Sigmoid colon (tissue), 4 donors: ENCODE data around the gene KANK4.

ENCODE experiments used
- EP300 ChIP-seq, 4 donors: sonication (generic); formaldehyde crosslinking; IDR thresholded peaks; one replicate each; pipeline ENCODE4 v1.6.1; 2017; ENCODE audit warnings: antibody characterized with exemption in 4 of 4
- POLR2A ChIP-seq, 2 donors: fragments of 450-650 bp; IDR thresholded peaks; one replicate each; pipeline ENCODE4 v1.6.1; 2016; ENCODE audit warnings: antibody characterized with exemption in 2 of 2, mild to moderate bottlenecking in 2 of 2, moderate library complexity in 2 of 2
- POLR2AphosphoS5 ChIP-seq, 4 donors: sonication (generic); formaldehyde crosslinking; IDR thresholded peaks; one replicate each; pipeline ENCODE4 v1.6.1; 2017; ENCODE audit warnings: antibody characterized with exemption in 4 of 4
- TF ChIP-seq, protein P1 (sequence below), 4 experiments: fragments of 450-650 bp in 3 of 4; fragments of 200-600 bp in 1 of 4; IDR thresholded peaks; one replicate each; pipeline ENCODE4 v1.5.1; 2016 to 2019; ENCODE audit warnings: antibody characterized with exemption in 4 of 4, mild to moderate bottlenecking in 3 of 4, moderate library complexity in 2 of 4

DNA sequence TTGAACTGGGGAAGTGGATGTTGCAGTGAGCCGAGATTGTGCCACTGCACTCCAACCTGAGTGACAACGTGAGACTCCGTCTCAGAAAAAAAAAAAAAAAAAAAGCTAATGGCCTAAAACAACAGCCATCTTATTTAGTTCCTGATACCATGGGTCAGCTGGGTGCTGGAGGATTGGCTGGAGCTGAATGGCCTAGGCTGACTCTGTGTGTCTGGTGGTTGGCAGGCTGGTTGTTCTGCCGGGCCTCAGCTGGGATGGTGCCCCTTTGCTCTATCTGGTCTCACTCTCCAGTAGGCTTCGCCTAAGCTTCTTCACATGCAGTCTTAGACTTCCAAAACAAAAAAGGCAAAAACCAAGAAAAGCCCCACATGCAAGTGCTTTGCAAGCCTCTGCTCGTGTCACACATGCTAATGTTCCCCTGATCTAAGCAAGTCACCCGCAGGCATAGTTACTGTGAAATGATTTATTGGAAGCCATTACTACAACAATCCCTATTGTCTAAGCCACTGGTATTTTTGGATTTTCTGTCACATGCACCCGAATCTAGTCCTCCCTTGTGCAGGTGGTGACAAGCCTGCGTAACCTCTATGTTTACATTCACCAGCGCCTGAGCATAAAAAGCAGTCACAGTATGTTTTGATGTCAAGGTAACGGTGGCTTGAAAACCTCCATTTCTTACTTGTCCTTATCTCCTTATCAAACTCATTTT is 39.6 kb upstream of the KANK4 start:
- TF ChIP-seq, protein P1, sequence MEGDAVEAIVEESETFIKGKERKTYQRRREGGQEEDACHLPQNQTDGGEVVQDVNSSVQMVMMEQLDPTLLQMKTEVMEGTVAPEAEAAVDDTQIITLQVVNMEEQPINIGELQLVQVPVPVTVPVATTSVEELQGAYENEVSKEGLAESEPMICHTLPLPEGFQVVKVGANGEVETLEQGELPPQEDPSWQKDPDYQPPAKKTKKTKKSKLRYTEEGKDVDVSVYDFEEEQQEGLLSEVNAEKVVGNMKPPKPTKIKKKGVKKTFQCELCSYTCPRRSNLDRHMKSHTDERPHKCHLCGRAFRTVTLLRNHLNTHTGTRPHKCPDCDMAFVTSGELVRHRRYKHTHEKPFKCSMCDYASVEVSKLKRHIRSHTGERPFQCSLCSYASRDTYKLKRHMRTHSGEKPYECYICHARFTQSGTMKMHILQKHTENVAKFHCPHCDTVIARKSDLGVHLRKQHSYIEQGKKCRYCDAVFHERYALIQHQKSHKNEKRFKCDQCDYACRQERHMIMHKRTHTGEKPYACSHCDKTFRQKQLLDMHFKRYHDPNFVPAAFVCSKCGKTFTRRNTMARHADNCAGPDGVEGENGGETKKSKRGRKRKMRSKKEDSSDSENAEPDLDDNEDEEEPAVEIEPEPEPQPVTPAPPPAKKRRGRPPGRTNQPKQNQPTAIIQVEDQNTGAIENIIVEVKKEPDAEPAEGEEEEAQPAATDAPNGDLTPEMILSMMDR (IDR thresholded peaks at IDR 0.05) = no peak
- TF ChIP-seq EP300 (IDR thresholded peaks at IDR 0.05) (no peak), POLR2A (IDR thresholded peaks at IDR 0.05) (no peak), POLR2AphosphoS5 (IDR thresholded peaks at IDR 0.05) (no peak)
